Measurements from ENCODE around the gene TSPOAP1. TPM values are rescaled to one million over a fixed set of nuclear protein-coding genes. Genes with fewer than 3 reads are reported as not detected.

Gene TSPOAP1
- total RNA-seq, 4 donors from 2014 or later: 11.4 to 16.3 (median 13.0) TPM

- no peak overlapping the region for H3K4me3 ChIP-seq
- 91 to 97% methylated on average over 5 of the region's 5 CpGs for WGBS, 2 donors
- TF ChIP-seq CTCF (IDR thresholded peaks at IDR 0.05) (no peak), POLR2A (IDR thresholded peaks at IDR 0.05) (no peak), EP300 (IDR thresholded peaks at IDR 0.05) (no peak)
- DNase-seq (ENCODE audit: low spot score in 2 of 2): no peak
- H3K27me3 ChIP-seq: no peaks in the 10 kb centered on the region
- H3K4me1 ChIP-seq: no peaks in the 10 kb centered on the region
- no peaks in the 10 kb centered on the region for H3K9me3 ChIP-seq
- no peaks in the 10 kb centered on the region for H3K36me3 ChIP-seq
- no peak overlapping the region for H3K27ac ChIP-seq
Observed at GRCh38 chr17:58370309-58370708, 41.7 kb upstream of the TSPOAP1 start.

DNA sequence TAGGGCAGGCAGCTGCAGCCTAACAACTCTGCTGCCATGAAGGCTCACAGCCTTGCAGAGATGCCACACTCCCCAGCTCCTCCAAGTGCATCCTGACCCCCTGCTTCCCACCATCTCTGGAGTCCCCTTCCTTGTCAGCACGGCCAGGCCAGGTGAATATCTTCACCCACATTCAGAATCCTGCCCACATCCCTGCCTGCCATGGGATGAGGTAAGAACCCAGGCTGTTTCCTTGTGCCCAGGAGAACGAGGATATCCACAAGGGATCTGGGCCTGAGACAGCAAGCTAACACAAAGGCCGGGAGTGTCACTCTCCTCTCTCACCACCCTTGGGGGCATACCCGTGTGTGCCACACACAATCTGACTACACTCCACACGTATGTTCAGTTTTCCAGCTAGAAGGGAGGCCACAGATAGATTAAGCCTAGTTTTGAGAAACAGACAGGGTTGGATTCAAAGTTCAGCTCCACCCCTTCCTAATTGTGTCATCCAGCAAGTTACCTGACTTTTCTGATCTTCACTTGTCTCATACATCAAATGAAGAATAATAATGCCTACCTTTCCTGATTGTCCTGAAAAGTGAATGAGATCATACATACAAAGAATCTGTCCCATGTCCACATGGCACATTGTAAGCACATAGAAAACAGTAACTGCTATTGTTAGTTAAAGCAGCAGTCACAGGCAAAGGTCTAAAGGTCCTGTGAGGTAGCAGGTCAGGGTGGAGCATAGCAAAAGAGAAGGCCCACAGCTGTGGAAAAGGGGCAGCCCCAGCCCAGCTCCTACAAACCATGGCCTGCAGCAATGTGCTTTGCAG, 40.8 kb upstream of the TSPOAP1 start:
- TF ChIP-seq EP300 (IDR thresholded peaks at IDR 0.05) (no peak), CTCF (IDR thresholded peaks at IDR 0.05) (no peak), POLR2A (IDR thresholded peaks at IDR 0.05) (no peak)
- DNase-seq (ENCODE audit: low spot score in 2 of 2): no peak
- no peaks in the 10 kb centered on the region for H3K4me1 ChIP-seq
- 60 to 67% methylated on average over 5 of the region's 5 CpGs for WGBS, 2 donors
- no peak overlapping the region for H3K27ac ChIP-seq
- no peaks in the 10 kb centered on the region for H3K9me3 ChIP-seq
- H3K27me3 ChIP-seq: no peaks in the 10 kb centered on the region
- H3K4me3 ChIP-seq: no peak overlapping the region
- no peaks in the 10 kb centered on the region for H3K36me3 ChIP-seq

- H3K27me3 ChIP-seq: no peaks in the 10 kb centered on the region
- H3K36me3 ChIP-seq: no peaks in the 10 kb centered on the region
- H3K27ac ChIP-seq: no peak overlapping the region
- DNase-seq (ENCODE audit: low spot score in 2 of 2): no peak
- 64 to 68% methylated on average over 3 of the region's 3 CpGs for WGBS, 2 donors
- no peak for TF ChIP-seq CTCF (IDR thresholded peaks at IDR 0.05)
- no peak for TF ChIP-seq EP300 (IDR thresholded peaks at IDR 0.05)
- no peak for TF ChIP-seq POLR2A (IDR thresholded peaks at IDR 0.05)
- H3K9me3 ChIP-seq: no peaks in the 10 kb centered on the region
- no peaks in the 10 kb centered on the region for H3K4me1 ChIP-seq
- no peak overlapping the region for H3K4me3 ChIP-seq
Observed at GRCh38 chr17:58368860-58369213, 40.2 kb upstream of the TSPOAP1 start.

- no peaks in the 10 kb centered on the region for H3K27me3 ChIP-seq
- no peaks in the 10 kb centered on the region for H3K4me1 ChIP-seq
- TF ChIP-seq CTCF (IDR thresholded peaks at IDR 0.05) (no peak), POLR2A (IDR thresholded peaks at IDR 0.05) (no peak), EP300 (IDR thresholded peaks at IDR 0.05) (no peak)
- no peak overlapping the region for H3K27ac ChIP-seq
- no peaks in the 10 kb centered on the region for H3K36me3 ChIP-seq
- WGBS, 2 donors: 92 to 93% methylated on average over 3 of the region's 3 CpGs
- H3K9me3 ChIP-seq: no peaks in the 10 kb centered on the region
- no peak overlapping the region for H3K4me3 ChIP-seq
- DNase-seq (ENCODE audit: low spot score in 2 of 2): no peak
Observed at GRCh38 chr17:58367461-58367860, 38.9 kb upstream of the TSPOAP1 start.

- Histone ChIP-seq H3K27ac (no peak overlapping the region), H3K27me3 (no peaks in the 10 kb centered on the region), H3K4me1 (no peaks in the 10 kb centered on the region), H3K36me3 (no peaks in the 10 kb centered on the region), H3K4me3 (no peak overlapping the region), H3K9me3 (no peaks in the 10 kb centered on the region)
- DNase-seq (ENCODE audit: low spot score in 2 of 2): no peak
- TF ChIP-seq POLR2A (IDR thresholded peaks at IDR 0.05) (no peak), EP300 (IDR thresholded peaks at IDR 0.05) (no peak), CTCF (IDR thresholded peaks at IDR 0.05) (no peak)
- WGBS, 2 donors: 54 to 70% methylated on average over 5 of the region's 5 CpGs
Observed at GRCh38 chr17:58365980-58366595, 37.5 kb upstream of the TSPOAP1 start.

Data from tibial nerve (tissue), 4 donors.